NCI-H748 (cell line): ENCODE data around the gene ATAD1.
"Not testable (repeated sequence)": the region's sequence is repeated elsewhere in the genome, so short reads cannot be mapped to it uniquely, and the experiment has no call there.

Experiments used
- DNase-seq: peaks from one replicate; lab custom pipeline; 2025; ENCODE audit not compliant: unreplicated experiment; lab: John Stamatoyannopoulos, UW

The ATAD1 gene, protein sequence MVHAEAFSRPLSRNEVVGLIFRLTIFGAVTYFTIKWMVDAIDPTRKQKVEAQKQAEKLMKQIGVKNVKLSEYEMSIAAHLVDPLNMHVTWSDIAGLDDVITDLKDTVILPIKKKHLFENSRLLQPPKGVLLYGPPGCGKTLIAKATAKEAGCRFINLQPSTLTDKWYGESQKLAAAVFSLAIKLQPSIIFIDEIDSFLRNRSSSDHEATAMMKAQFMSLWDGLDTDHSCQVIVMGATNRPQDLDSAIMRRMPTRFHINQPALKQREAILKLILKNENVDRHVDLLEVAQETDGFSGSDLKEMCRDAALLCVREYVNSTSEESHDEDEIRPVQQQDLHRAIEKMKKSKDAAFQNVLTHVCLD

DNA sequence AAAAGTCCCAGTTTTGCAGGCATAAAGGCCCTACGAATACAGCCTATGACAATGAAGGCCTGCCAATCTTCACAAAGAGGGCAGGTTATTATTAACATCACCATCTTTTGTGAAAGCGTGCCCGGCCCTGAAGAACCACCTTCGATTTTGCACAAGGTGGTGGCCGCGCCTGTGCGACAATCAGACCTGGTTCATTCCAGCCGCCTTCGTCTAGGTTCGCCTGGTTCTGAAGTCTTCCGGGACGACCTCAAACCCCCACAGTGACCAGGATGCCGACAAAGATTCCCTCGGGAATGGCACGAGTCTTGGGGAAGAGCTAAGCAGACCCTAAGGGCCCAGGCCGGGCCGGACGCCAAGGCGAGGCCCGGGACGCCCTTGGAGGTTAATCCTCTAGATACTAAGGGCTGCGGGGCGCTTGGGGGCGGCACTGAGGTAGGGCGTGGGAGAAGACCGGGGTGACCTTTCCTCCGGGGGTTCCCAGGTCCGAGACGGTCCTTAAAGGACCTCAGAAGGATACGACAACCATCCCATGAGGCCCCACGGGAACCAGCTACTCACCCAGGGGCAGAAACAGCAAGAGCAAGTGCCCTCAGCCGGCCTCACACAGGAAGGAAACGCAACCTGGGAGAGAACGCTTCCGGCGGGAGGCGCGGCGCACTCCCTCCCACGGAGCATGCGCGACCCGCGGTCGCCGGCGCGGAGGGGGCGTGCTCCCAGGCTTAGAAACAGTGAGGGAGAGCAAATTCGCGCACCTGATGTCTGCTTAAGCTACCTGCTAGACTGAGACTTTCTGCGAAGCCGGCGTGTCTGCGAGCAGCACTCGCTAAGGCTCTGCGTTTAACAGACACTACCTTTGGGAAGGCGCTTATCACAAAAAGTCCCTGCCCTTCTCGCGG is at the start of gene ATAD1:
ATAD1 (minus strand) TSS at position 618 of the 896 bp plus-strand sequence. CDS start 3,627 bp downstream, outside the sequence.
- peak; percentile 86 for DNase-seq

DNA sequence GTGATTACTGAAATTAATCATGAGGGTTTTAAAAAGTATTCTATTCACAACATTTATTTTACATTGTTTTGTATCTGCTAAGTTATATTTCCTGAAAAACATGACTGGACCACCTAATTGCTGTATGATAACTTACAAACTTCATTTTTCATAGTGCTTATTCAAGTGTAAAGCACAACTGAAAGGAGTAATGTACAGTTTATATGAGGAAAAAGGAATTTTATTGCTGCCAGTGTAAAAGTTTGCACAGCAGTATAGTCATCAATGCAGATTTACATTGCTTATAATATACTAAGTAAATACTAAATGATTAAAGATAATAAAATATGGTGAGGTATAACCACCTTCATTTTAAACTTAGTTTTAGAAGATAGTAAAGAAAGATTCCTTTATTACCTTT is 49.4 kb upstream of the ATAD1 start:
- DNase-seq, result no peak

DNA sequence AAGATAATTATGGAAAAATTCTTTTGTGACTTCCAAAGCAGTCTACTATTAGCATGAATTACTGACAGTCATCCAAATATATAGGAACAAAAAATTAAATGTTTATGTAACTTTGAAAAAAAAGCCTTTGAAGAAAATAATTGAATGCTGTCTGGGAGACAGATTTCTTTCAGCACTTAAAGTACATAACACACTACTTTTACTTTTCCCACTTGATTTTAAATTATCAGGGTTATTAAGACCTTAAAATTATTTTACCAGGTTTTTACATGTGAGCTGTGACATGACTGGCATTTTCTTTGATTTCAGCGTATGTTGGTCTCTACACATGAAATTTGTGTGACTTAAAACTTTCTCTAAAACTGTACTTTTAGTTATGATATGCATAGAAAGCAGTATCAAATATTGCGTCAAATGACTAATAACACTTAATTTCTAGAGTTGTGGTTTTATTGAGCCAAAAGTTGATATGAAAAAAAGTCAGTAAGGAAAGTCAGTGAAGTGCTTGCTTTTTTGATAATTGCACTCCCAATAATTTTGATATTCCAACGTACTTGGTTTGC is 48.5 kb upstream of the ATAD1 start:
- DNase-seq, result no peak

DNA sequence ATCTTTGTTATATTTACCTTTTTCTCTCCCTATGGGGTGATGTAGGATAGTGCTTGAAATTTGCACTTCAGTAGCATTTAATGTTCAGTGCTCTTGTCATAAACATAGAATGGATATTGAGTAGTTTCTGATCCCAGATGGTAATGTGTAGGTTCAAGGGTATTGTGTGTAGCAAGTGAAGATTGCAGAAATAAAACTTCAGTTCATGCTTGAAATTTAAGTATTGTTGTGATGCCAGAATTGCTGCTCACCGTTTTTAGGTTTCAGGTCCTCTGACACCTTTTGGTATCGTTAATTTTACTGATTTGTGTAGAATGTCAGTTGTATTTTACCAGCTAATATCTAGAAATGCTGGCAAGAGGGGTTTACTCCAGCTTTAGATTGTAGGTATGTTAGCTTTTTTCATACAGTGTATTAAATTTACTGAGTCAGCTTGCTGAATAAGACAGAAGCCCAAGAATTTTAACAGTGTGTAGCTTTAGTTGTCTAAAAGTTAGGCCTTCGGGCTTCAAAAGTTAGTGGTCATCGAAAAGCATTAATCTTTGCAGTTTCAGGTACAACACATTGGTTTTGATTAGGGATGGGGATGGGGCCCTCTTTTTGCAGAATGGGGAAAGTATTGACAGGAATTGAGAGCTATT is 47.3 kb upstream of the ATAD1 start:
- DNase-seq, result no peak

DNA sequence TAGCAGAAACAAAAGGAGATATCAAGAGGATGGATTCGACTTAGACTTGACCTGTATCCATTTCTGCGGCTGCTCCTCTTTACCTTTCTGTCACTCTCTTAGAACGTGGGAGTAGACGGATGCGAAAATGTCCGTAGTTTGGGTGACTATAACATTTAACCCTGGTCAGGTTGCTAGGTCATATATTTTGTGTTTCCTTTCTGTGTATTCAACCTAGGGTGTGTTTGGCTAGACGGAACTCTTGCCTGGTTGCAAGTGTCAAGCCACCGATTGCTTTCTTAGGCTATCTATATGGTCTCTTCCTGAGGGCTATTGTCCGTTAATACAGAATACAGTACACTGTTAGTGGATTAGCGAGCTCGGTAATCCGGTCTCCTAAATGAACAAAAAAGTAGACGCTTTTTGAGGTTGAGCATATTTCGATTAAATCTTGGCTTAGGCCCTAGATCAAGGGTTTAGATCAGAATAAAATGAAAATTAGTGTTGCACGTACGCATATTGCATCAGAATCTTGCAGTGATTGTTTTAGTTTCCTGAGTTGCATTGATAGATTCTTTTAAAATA is 46.6 kb upstream of the ATAD1 start:
- peak; percentile 44 for DNase-seq

DNA sequence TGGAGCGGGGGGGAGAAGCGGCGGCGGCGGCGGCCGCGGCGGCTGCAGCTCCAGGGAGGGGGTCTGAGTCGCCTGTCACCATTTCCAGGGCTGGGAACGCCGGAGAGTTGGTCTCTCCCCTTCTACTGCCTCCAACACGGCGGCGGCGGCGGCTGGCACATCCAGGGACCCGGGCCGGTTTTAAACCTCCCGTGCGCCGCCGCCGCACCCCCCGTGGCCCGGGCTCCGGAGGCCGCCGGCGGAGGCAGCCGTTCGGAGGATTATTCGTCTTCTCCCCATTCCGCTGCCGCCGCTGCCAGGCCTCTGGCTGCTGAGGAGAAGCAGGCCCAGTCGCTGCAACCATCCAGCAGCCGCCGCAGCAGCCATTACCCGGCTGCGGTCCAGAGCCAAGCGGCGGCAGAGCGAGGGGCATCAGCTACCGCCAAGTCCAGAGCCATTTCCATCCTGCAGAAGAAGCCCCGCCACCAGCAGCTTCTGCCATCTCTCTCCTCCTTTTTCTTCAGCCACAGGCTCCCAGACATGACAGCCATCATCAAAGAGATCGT is 46.0 kb upstream of the ATAD1 start:
- peak; percentile 49 for DNase-seq

DNA sequence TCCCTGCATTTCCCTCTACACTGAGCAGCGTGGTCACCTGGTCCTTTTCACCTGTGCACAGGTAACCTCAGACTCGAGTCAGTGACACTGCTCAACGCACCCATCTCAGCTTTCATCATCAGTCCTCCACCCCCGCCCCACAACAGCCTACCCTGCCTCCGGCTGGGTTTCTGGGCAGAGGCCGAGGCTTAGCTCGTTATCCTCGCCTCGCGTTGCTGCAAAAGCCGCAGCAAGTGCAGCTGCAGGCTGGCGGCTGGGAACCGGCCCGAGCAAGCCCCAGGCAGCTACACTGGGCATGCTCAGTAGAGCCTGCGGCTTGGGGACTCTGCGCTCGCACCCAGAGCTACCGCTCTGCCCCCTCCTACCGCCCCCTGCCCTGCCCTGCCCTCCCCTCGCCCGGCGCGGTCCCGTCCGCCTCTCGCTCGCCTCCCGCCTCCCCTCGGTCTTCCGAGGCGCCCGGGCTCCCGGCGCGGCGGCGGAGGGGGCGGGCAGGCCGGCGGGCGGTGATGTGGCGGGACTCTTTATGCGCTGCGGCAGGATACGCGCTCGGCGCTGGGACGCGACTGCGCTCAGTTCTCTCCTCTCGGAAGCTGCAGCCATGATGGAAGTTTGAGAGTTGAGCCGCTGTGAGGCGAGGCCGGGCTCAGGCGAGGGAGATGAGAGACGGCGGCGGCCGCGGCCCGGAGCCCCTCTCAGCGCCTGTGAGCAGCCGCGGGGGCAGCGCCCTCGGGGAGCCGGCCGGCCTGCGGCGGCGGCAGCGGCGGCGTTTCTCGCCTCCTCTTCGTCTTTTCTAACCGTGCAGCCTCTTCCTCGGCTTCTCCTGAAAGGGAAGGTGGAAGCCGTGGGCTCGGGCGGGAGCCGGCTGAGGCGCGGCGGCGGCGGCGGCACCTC is 45.3 kb upstream of the ATAD1 start, which contains the start of the genes KLLN and PTEN:
KLLN (minus strand) TSS at position 481 of the 891 bp plus-strand sequence. CDS start 1,046 bp downstream, outside the sequence.
PTEN (plus strand) TSS at position 573 of the 891 bp plus-strand sequence. CDS start 845 bp downstream, outside the sequence.
- peak; percentile 92 for DNase-seq

DNA sequence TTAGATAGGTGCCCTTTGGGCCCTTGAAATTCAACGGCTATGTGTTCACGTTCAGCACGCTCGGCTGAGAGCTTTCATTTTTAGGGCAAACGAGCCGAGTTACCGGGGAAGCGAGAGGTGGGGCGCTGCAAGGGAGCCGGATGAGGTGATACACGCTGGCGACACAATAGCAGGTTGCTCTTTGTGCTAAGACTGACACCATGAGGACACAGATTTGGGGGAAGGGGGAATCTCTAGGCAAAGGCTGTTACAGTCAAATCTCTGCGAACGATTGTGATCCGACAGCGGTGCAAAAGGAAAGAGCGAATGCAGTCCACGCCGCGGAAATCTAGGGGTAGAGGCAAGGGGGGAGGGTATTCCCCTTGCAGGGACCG is 44.6 kb upstream of the ATAD1 start:
- DNase-seq, result peak; percentile 68

DNA sequence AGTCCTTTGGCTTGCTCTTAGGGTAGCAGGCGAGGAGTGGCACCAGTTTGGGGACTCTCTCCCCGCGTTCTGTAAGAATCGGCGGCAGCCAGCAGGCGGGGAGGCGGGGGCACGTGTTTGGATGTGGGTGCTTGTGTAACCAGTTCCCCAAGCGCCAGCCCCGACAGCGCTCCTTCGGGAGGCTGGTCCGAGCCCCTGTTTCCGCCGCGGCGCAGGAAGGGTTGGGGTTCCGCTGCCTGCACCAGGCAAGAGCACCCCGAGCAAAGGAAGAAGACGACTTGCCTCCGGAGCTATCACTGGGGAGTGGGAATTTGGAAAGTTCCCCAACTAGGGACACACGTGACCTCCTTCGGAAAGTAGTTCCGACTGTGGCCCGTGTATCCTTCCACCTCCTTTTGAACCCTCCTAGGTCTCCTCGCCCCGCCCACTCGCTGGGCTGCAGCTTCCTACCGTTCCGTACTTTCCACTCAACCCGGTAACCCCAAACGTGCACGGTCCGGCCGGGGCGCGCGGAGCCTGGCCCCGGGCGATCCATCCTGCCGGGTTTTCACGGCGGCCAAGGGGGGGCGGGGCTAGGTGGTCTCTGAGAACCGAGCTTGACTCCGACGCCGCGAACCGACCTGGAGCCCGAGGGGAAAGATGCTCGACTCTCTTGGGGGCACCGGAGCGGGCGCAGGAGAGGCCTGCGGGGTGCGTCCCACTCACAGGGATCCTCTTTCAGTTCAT is 44.1 kb upstream of the ATAD1 start:
- peak; percentile 90 for DNase-seq

DNA sequence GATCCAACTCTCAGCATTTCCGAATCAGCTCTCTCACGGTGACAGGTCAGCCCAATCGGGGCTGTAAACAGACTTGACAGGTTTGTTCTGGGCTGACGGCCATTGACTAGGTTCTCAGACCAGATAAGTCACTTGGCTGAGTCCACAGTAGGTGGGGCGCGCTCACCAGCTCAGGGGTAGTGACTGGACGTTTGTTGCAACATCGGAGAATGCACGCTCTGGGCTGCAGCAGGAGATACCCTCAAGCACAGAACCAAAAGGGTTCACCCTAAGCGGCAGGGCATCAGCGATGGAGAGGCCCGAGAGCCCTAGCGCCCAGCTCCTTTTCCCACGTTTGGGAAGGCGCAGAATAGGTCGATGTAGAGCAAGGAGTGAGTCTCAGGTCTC is 43.5 kb upstream of the ATAD1 start:
- peak; percentile 58 for DNase-seq

DNA sequence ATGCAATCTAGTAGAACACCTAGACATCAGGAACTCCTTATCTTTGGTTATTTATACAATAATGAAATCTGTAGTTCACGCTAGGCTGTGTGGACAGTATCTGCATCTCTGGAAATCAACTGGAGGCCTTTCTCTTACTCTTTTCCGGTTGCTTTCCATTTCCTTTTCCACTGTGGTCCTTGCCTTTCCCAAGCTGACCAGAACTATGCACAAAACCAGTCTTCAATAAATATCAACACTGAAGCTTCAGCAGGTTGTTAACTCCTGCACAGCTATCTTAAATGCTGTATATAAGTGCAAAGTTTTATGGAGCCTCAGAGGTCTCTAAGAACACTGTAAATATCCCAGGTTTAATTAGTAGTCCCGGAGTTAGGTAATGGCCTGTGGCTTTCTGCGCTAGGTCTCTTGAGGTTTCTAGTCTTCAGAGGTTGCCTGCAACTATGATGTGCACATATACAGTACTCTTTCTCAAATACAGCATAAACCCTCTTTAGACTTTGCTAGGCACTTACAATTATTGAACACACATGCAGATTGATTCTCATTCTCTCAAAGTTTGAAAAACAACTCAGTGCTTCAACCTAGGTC is 42.9 kb upstream of the ATAD1 start:
- DNase-seq, result no peak

DNA sequence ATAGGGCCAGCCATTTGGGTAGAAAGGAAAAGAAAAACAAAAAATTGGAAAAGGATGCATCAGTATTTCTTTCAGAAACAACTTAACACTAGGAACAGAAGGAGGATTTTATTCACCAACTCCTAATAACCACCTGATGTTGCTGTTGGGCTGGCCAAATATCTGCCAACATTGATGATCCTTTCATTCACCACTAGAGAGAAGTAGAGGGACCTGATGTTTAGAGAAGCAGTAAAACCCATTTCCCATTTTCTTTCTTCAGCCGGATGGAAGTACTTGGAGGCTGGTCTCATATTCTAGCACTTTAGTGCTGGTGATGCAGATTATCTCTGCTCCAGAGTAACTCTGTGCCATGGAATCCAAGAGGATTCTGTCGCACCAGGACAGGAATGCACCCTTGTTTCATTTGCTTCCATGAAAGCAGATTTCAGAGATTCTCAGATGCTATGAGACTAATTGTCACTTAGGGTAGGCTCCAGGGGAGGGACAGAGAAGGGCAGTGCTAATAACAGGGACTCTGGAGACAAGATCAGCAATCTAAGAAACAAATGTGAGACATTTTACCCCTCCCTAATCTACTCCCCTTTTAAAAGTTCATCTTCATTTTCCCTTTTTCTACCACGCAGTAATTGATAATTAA is 42.2 kb upstream of the ATAD1 start:
- peak; percentile 56 for DNase-seq

DNA sequence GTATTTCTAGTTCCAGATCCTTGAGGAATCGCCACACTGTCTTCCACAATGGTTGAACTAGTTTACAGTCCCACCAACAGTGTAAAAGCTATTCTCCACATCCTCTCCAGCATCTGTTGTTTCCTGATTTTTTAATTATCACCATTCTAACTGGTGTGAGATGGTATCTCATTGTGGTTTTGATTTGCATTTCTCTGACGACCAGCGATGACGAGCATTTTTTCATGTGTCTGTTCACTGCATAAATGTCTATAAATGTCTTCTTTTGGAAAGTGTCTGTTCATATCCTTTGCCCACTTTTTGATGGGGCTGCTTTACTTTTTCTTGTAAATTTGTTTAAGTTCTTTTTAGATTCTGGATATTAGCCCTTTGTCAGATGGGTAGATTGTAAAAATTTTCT is 37.6 kb upstream of the ATAD1 start:
- DNase-seq, result not testable (repeated sequence)

DNA sequence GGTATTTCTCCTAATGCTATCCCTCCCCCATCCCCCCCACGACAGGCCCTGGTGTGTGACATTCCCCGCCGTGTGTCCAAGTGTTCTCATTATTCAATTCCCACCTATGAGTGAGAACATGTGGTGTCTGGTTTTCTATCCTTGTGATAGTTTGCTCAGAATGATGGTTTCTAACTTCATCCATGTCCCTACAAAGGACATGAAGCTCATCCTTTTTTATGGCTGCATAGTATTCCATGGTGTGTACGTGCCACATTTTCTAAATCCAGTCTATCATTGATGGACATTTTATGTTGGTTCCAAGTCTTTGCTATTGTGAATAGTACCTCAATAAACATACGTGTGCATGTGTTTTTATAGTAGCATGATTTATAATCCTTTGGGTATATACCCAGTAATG is 37.2 kb upstream of the ATAD1 start:
- DNase-seq, result not testable (repeated sequence)

DNA sequence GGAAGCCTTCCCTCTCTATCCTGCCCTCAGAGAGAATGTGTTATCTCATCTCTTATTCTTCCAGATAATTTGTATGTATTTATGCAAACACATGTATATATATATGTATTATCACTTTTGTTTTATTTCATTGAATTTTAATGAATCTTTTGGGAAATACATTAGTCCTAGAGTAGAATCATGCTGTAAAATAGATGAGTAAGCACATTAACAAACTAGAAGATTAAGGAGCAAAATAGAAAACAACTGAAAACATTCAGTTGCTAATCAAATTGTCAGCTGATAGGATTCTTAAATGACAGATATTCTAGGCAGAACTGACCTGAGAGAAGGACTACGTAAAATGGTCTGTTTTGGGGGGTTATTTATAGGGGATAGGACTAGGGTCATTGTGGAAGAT is 34.1 kb upstream of the ATAD1 start:
- no peak for DNase-seq

DNA sequence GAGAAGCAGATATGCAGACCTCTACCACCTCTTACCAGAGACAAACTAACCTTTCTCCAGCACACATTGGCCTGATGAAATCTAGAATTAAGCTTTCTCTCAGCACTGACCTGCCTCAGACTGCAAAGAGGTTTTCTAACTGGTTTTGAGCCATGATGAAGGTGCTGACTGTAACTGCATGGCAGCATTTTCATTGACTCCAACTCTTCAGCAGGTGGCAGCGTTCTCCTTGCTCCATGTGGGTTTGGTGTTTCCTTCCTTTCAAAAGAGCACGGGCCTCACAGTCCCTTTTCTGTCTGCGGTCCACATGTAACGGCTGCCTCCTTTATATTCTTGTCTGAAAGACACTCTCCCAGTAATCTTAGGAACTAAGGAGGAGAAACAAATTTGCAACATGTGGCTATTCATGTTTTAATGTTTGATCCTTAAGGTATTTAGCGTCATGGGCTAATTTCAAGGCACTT is 32.7 kb upstream of the ATAD1 start:
- peak; percentile 50 for DNase-seq

DNA sequence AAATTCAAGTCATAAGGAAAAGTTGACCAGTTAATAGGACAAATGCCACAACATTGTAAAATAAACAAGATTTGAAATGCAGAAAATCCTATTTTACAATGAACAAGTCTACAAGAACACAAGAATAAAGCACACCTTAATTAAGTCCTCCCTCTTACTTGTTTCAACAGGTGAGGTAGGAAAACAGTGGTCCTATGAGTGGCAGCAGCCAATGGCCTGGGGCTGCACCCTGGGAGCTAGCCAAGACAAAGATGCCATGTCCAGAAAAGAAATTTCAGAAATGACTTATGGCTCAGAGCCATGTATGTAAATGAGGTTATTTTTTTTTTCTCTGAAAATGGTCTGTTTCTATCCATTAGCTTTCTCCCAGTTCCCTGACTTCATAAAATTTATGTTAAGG is 31.0 kb upstream of the ATAD1 start:
- no peak for DNase-seq

DNA sequence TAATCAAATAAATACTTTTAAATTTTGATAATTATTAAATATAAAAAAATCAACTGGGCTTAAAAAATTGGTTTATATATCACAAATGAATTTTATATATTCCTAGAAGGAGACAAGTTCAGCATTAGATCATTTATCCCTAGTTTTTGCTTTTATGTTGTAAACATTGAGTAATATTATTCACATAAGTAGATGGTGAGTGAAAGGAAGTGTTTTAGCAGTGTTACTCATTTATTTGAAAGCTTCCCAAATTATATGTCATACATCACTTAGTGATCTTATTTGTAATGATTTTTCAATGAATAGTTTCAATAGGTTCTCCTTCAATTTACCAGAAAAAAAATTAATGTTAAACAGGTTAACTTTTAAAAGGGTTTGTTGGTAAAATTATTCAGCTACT is 29.5 kb upstream of the ATAD1 start:
- no peak for DNase-seq
